ENCODE measurements around the gene KCNAB2. TPM values are rescaled to one million over a fixed set of nuclear protein-coding genes. Genes with fewer than 3 reads are reported as not detected.

The KCNAB2 gene
- total RNA-seq, 1 donor from 2014 or later: 2.7 TPM

DNA sequence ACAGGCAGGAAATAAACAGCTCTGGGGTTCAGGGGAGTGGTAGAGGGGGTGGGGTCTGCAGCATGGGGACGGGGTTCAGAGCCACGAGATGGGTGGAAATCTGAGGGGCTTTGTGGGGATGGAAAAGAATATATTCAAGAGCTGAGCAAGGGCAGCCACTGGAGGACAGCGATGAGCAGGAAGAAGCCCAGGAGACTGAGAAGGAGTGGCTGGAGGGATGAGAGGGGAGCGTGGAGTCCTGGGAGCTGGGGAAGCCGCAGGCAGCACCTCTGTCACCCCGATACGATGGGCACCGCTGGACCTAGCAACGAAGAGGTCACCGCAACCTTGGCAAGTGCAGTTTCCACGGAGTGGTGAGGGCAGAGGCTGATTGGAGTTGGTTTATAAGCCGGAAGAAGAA is 10.0 kb upstream of the KCNAB2 start:
- H3K27me3 ChIP-seq (ENCODE audit: control insufficient read depth, insufficient read depth, low read length): peaks cover 41% of the 10 kb centered on the region
- TF ChIP-seq, protein P1, sequence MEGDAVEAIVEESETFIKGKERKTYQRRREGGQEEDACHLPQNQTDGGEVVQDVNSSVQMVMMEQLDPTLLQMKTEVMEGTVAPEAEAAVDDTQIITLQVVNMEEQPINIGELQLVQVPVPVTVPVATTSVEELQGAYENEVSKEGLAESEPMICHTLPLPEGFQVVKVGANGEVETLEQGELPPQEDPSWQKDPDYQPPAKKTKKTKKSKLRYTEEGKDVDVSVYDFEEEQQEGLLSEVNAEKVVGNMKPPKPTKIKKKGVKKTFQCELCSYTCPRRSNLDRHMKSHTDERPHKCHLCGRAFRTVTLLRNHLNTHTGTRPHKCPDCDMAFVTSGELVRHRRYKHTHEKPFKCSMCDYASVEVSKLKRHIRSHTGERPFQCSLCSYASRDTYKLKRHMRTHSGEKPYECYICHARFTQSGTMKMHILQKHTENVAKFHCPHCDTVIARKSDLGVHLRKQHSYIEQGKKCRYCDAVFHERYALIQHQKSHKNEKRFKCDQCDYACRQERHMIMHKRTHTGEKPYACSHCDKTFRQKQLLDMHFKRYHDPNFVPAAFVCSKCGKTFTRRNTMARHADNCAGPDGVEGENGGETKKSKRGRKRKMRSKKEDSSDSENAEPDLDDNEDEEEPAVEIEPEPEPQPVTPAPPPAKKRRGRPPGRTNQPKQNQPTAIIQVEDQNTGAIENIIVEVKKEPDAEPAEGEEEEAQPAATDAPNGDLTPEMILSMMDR (IDR thresholded peaks at IDR 0.05; ENCODE audit: insufficient read depth, low read length, poor library complexity, severe bottlenecking): peak; percentile 13
- H3K36me3 ChIP-seq (ENCODE audit: control insufficient read depth, insufficient read depth, low read length): no peaks in the 10 kb centered on the region
- no peak for DNase-seq (ENCODE audit: low read depth)
- H3K4me3 ChIP-seq (ENCODE audit: low read depth, low read length): no peak overlapping the region

DNA sequence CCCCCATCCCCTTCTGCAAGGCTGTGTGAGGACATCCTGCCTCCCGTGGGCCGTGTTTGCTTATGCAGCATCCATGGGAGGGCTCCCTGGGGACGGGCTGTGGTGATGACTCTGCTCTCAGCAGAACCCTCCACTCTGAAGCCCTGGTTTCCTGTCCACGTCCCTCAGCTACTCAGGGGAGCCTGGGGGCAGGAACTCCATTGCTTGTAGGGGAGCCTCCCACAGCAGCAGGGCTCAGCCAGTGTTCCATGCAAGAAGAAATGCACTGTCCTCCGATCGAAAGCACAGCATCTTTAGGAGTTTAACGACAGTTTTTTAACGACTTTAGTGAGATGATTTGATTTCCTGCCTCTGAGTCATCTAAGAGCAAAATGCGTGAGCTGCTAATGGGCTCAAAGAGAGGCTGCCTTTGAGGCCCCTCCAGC is 8.3 kb upstream of the KCNAB2 start:
- H3K36me3 ChIP-seq (ENCODE audit: control insufficient read depth, insufficient read depth, low read length): no peaks in the 10 kb centered on the region
- peaks cover 41% of the 10 kb centered on the region for H3K27me3 ChIP-seq (ENCODE audit: control insufficient read depth, insufficient read depth, low read length)
- TF ChIP-seq, protein P1 (IDR thresholded peaks at IDR 0.05; ENCODE audit: insufficient read depth, low read length, poor library complexity, severe bottlenecking): no peak
- DNase-seq (ENCODE audit: low read depth): no peak
- no peak overlapping the region for H3K4me3 ChIP-seq (ENCODE audit: low read depth, low read length)

- H3K27me3 ChIP-seq (ENCODE audit: control insufficient read depth, insufficient read depth, low read length): peaks cover 38% of the 10 kb centered on the region
- no peaks in the 10 kb centered on the region for H3K36me3 ChIP-seq (ENCODE audit: control insufficient read depth, insufficient read depth, low read length)
- TF ChIP-seq, protein P1 (IDR thresholded peaks at IDR 0.05; ENCODE audit: insufficient read depth, low read length, poor library complexity, severe bottlenecking): no peak
- H3K4me3 ChIP-seq (ENCODE audit: low read depth, low read length): no peak overlapping the region
- no peak for DNase-seq (ENCODE audit: low read depth)
Observed at GRCh38 chr1:6038603-6039002, 7.1 kb upstream of the KCNAB2 start.

DNA sequence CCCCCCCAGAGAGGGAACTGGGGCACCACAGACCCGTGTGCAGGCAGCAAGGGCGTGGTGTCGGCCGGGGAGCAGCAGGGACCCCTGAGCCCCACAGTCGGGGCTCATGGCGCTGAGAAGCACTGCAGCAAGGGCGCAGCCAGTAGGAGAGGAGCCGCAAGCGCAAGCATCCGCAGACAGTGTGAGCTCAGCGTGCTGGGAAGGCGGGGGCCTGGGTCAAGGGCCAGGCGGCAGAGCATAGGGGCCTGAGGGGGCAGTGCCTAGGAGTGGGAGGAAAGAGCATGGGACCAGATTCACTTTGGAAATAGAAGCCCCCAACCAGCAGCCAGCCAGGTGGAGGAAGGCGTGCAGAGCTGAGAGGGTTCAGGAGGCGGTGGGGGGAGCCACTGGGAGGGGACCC is 6.7 kb upstream of the KCNAB2 start:
- H3K27me3 ChIP-seq (ENCODE audit: control insufficient read depth, insufficient read depth, low read length): peaks cover 34% of the 10 kb centered on the region
- TF ChIP-seq, protein P1 (IDR thresholded peaks at IDR 0.05; ENCODE audit: insufficient read depth, low read length, poor library complexity, severe bottlenecking): no peak

DNA sequence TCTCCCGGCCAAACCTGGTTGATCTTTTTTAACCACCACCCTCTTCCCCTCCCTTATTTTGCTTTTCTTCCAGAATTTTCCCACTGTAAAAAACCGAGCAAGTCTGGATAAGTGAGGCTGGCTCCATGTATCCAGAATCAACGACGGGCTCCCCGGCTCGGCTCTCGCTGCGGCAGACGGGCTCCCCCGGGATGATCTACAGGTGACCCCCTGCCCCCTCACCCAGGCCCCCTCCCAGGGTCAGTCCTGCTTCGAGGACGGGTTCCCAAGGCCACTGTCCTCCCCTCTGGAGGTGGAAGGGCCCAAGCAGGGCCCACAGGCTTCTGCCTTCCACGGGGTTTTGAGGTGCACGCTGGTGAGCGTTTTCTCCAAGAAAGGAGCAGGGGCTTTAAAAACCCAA is 5.2 kb upstream of the KCNAB2 start:
- Histone ChIP-seq H3K4me3 (ENCODE audit: low read depth, low read length) (no peak overlapping the region), H3K36me3 (ENCODE audit: control insufficient read depth, insufficient read depth, low read length) (no peaks in the 10 kb centered on the region), H3K27me3 (ENCODE audit: control insufficient read depth, insufficient read depth, low read length) (peaks cover 24% of the 10 kb centered on the region)
- TF ChIP-seq, protein P1 (IDR thresholded peaks at IDR 0.05; ENCODE audit: insufficient read depth, low read length, poor library complexity, severe bottlenecking): no peak
- DNase-seq (ENCODE audit: low read depth): no peak

More for the DNA sequence above, 6.7 kb upstream of the KCNAB2 start:
- Histone ChIP-seq H3K4me3 (ENCODE audit: low read depth, low read length) (no peak overlapping the region), H3K36me3 (ENCODE audit: control insufficient read depth, insufficient read depth, low read length) (no peaks in the 10 kb centered on the region)
- DNase-seq (ENCODE audit: low read depth): no peak

DNA sequence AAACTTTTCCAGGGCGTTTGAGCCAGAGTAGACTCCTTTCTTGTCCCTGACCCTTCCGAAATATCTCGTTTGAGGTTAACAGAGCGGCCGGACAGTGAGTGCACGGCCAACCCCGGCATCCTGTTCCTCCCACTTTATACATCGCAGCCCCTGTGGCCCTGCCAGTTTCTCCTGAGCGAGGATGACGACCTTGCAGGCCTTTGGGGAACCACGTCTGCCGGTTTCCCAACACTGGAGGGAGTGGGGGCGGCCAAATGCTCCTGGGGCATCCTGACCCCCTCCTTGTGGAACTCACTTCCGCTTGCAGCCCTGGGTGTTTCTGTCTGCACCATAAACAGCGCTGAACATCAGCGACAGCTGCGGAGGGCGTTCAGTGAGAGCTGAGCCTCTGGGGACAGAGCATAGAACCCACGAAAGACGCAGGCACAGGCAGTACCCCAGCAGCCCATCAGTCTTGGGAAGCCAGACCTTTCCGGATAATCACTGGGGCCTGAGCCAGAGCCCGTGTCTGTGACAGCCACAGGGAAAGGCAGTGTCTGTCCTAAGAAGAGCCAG is 4.8 kb upstream of the KCNAB2 start:
- TF ChIP-seq, protein P1 (IDR thresholded peaks at IDR 0.05; ENCODE audit: insufficient read depth, low read length, poor library complexity, severe bottlenecking): no peak
- DNase-seq (ENCODE audit: low read depth): no peak

More for the DNA sequence above, 4.8 kb upstream of the KCNAB2 start:
- no peaks in the 10 kb centered on the region for H3K36me3 ChIP-seq (ENCODE audit: control insufficient read depth, insufficient read depth, low read length)
- H3K27me3 ChIP-seq (ENCODE audit: control insufficient read depth, insufficient read depth, low read length): peaks cover 24% of the 10 kb centered on the region
- H3K4me3 ChIP-seq (ENCODE audit: low read depth, low read length): no peak overlapping the region
